Raji (cell line): ENCODE data around the gene LRMDA.

Source experiments
- POLR2A ChIP-seq: IDR thresholded peaks from 2 replicates; pipeline ENCODE4 v1.6.1; 2011; ENCODE audit warnings: low read depth, low read length, control low read depth; ENCODE audit not compliant: insufficient read depth

Gene LRMDA

GRCh38 chr10:75980419-75981002 is 549.1 kb downstream of the LRMDA start:
- no peak for TF ChIP-seq POLR2A

- TF ChIP-seq POLR2A, result no peak
Observed at GRCh38 chr10:75982611-75983369, 551.4 kb downstream of the LRMDA start.

GRCh38 chr10:75984067-75984466 is 552.6 kb downstream of the LRMDA start:
- TF ChIP-seq POLR2A, result no peak

GRCh38 chr10:75987616-75988015 is 556.2 kb downstream of the LRMDA start:
- no peak for TF ChIP-seq POLR2A

- no peak for TF ChIP-seq POLR2A
Observed at GRCh38 chr10:75994357-75995040, 563.1 kb downstream of the LRMDA start.

- TF ChIP-seq POLR2A, result no peak
Observed at GRCh38 chr10:75995041-75995430, 563.6 kb downstream of the LRMDA start.

GRCh38 chr10:75995720-75996119 is 564.3 kb downstream of the LRMDA start:
- TF ChIP-seq POLR2A, result no peak

- TF ChIP-seq POLR2A, result no peak
Observed at GRCh38 chr10:75999001-75999400, 567.6 kb downstream of the LRMDA start.

- no peak for TF ChIP-seq POLR2A
Observed at GRCh38 chr10:75999515-76000209, 568.2 kb downstream of the LRMDA start.

GRCh38 chr10:76000550-76000949 is 569.1 kb downstream of the LRMDA start:
- no peak for TF ChIP-seq POLR2A

GRCh38 chr10:76001019-76001418 is 569.6 kb downstream of the LRMDA start:
- TF ChIP-seq POLR2A, result no peak

GRCh38 chr10:76001461-76001860 is 570.0 kb downstream of the LRMDA start:
- TF ChIP-seq POLR2A, result no peak

GRCh38 chr10:76002262-76002854 is 570.9 kb downstream of the LRMDA start:
- TF ChIP-seq POLR2A, result no peak

- no peak for TF ChIP-seq POLR2A
Observed at GRCh38 chr10:76007667-76008181, 576.3 kb downstream of the LRMDA start.

GRCh38 chr10:76009531-76009930 is 578.1 kb downstream of the LRMDA start:
- no peak for TF ChIP-seq POLR2A
